ENCODE results near the gene NR5A1. TPM values are rescaled to one million over a fixed set of nuclear protein-coding genes. Genes with fewer than 3 reads are reported as not detected.

The NR5A1 gene
- total RNA-seq, 1 experiment from 2014 or later = 0.64 TPM

GRCh38 chr9:124449381-124450151 lies 57.6 kb downstream of the NR5A1 start:
- H3K4me1 ChIP-seq (ENCODE audit: control insufficient read depth in 1 of 2, insufficient read depth in 2 of 2, low read length in 2 of 2) = peaks cover 18 to 47% of the 10 kb centered on the region in 2 experiments
- no peaks in the 10 kb centered on the region for H3K27me3 ChIP-seq (ENCODE audit: insufficient read depth, low read length)
- no peak overlapping the region for H3K27ac ChIP-seq (ENCODE audit: low read depth, low read length)
- no peak overlapping the region for H3K9ac ChIP-seq (ENCODE audit: low read length)
- ChIA-PET POLR2A (no interaction called here), RAD21 (ENCODE audit: low non-redundant PET in 1 of 2, low total read pairs in 2 of 2, uncharacterized antibody in 2 of 2, unreplicated experiment in 2 of 2) (no interaction called here), CTCF (no interaction called here)
- no peaks in the 10 kb centered on the region for H3K9me3 ChIP-seq (ENCODE audit: control insufficient read depth in 1 of 2, insufficient read depth in 1 of 2, low read depth in 1 of 2, low read length in 2 of 2)
- TF ChIP-seq ZFX (IDR thresholded peaks at IDR 0.05) (no peak), POLR2A (IDR thresholded peaks at IDR 0.05; ENCODE audit: borderline replicate concordance, extremely low read depth, insufficient read depth, insufficient read length) (no peak), ELF1 (IDR thresholded peaks at IDR 0.05; ENCODE audit: borderline replicate concordance, low read depth) (no peak), CEBPB (IDR thresholded peaks at IDR 0.05; ENCODE audit: low read depth) (no peak), CTCF (IDR thresholded peaks at IDR 0.05 in 2 of 3, conservative IDR thresholded peaks at IDR 0.05 in 1 of 3; ENCODE audit: borderline replicate concordance in 1 of 3, insufficient read depth in 1 of 3, low read depth in 2 of 3, low read length in 2 of 3) (no peak), MAX (IDR thresholded peaks at IDR 0.05) (no peak)
- TF ChIP-seq, protein P1, sequence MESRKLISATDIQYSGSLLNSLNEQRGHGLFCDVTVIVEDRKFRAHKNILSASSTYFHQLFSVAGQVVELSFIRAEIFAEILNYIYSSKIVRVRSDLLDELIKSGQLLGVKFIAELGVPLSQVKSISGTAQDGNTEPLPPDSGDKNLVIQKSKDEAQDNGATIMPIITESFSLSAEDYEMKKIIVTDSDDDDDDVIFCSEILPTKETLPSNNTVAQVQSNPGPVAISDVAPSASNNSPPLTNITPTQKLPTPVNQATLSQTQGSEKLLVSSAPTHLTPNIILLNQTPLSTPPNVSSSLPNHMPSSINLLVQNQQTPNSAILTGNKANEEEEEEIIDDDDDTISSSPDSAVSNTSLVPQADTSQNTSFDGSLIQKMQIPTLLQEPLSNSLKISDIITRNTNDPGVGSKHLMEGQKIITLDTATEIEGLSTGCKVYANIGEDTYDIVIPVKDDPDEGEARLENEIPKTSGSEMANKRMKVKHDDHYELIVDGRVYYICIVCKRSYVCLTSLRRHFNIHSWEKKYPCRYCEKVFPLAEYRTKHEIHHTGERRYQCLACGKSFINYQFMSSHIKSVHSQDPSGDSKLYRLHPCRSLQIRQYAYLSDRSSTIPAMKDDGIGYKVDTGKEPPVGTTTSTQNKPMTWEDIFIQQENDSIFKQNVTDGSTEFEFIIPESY (IDR thresholded peaks at IDR 0.05; ENCODE audit: extremely low read depth, insufficient replicate concordance, low read length) = no peak
- ATAC-seq (no peak), DNase-seq (ENCODE audit: low read depth, low spot score) (no peak)
- BruUV-seq (replicated peaks) = no TSS peak
- H3K9me2 ChIP-seq (ENCODE audit: insufficient read depth) = no peaks in the 10 kb centered on the region
- no peak overlapping the region for H2AFZ ChIP-seq (ENCODE audit: low read depth, low read length, poor library complexity, severe bottlenecking)
- no peaks in the 10 kb centered on the region for H3K79me2 ChIP-seq (ENCODE audit: insufficient read depth, low read length)
- H3K4me3 ChIP-seq (replicated peaks in 1 of 2; ENCODE audit: low read depth in 1 of 2, low read length in 2 of 2) = no peak overlapping the region
- no peaks in the 10 kb centered on the region for H4K20me1 ChIP-seq (ENCODE audit: insufficient read depth)
- H3K4me2 ChIP-seq (ENCODE audit: low read length) = no peak overlapping the region
- intact Hi-C loops (cut with micrococcal nuclease) = no loop called here
- no peaks in the 10 kb centered on the region for H3K36me3 ChIP-seq (ENCODE audit: control insufficient read depth in 1 of 2, insufficient read depth in 2 of 2, low read length in 2 of 2)

Data from HCT116 (cell line).